HG03196 (cell line): ENCODE data around the gene RYR3.

Source experiments
- ATAC-seq: cut with Tn5 transposase; IDR thresholded peaks from one replicate; pipeline ENCODE4 v1.9.1; 2021; ENCODE audit not compliant: unreplicated experiment

RYR3 gene

DNA sequence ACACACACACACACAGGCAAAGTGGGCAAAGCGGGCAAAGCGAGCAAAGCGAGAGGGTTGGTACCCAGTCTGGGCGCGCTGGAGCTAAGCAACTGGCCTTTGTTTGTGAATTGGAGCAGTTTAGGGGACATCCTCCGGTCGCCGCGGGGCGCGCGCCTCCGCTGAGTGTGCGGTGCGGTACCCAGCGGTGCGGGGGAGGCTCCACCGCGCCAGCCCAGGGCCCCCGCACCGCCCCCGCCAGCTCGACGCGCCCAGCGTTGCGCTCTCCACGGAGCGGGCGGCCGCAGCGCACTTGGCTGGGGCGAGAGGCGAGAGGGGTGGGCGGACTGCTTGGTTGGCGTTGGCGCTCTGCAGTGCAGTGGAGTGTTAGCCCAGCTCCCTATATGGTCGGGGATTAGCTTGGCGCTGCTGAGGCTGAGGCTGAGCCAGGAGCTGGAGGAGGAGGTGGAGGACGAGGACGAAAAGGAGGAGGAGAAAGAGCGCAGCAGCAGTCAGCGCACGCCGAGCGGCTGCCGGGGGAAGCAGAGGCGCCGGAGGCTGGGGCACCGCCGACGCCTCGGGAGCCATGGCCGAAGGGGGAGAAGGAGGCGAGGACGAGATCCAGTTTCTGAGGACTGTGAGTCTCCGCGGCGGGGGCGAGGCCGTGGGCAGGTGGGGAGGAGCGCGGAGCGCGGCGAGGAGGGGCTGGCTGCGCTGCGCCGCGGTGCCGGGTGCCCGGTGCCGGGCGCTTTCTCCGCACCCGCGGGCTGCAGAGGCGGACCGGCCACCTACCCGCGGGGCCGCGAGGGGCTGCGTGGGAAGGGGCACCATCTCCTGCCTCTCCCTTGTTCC is at the start of gene RYR3:
Gene RYR3 (plus strand): TSS at position 487 of the 831 bp plus-strand sequence. CDS start 79 bp downstream, at position 566.
- no peak for ATAC-seq

DNA sequence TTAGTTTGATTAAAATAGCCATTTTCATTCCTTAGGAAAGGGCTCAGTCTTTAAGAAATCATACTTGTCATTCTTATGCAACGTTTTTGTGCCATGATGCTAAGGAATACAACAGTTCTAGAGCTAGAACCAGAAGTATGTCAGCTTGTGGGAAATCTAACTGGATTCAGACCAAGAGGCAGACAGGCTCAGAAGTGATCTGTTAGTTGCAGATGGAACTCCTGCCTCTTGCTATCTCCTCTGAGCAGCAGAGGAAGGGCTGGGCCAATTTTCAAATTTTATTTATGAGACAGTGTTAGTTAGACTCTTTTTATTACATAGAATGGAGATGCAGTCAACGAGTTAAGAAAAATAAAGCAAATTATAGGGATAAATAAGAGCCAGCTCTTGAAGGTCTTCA is 48.5 kb upstream of the RYR3 start:
- no peak for ATAC-seq

DNA sequence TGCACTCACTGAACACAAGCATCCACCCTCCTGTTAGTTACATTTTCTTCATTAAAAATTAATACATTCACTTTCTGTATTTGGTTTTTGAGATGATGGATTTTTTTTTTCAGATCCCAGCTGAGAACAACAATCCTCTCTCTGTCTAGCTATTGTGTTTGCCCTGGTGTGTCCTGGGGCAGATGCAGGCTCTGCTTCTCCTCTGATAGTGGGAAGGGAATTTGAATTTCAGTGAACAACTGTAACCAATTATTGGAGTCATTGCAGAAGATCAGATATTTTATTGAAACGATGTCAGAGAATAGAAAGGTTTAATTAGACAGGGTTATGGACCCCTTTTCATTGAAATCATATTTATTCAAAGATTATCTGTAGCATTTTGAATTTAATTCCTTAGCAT is 33.1 kb upstream of the RYR3 start:
- ATAC-seq: no peak

DNA sequence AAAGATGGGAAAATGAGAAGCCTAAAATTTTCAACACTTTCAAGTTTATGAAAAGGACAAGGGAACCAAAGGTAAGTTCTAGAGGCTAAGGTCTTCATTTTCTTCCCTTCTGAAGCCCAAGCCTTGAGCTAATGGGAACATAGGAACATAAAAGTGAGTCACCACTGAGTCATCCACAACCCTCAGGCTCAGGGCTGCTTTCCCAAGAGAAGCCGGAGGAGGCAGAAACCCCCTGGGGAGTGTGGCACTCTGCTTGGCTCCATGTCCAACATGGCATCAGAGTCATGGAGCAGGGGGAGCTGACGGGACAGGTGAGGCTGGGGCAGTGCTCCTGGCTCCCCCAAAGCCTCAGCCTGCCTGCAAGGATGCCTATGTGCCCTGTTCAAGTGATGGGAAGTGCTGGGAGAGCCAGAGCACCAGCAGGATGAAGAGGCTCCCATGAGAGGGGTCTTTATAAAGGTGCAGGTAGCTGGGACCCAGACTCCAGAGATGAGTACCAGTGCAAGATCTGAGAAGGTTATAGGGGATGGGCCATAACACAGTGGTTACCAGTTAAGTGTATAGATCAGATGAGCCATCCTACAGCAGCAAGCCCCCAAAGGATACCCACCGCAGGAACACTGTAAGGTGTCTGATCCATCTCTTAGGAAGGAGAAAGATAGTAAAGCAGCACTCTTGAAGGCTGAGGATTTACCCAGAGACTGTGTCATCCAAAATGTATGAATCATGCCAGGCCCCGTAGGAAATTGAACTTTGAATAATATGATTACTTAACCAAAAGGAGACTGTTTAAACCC is 31.8 kb upstream of the RYR3 start:
- no peak for ATAC-seq

DNA sequence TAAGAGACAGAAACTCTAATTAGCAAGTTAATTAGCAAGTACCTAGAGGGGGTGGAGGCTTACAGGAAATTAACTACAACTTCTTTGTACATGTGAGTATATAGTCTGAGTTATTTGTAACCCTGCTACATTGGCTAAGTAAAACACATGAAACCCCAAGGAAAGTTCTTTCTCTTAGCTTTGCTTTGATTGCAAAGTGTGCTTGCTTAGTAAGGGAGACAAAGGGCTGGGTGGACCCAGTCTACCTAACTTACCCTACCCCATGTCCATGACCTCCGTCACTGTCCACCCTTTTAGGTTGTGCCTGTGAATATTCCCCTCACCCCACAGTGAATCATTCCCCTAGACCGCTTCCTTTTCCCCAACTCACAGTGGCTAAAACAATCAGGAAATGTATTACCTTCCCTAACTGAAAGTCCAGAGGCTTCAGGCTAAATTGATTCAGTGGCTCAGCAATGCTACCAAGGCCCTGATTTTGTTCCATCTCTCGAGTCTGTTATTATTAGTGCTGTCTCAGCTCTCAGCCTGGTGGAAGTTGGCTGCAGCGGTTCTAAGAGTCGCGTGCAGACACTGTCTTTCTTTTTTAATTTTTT is 31.1 kb upstream of the RYR3 start:
- no peak for ATAC-seq

DNA sequence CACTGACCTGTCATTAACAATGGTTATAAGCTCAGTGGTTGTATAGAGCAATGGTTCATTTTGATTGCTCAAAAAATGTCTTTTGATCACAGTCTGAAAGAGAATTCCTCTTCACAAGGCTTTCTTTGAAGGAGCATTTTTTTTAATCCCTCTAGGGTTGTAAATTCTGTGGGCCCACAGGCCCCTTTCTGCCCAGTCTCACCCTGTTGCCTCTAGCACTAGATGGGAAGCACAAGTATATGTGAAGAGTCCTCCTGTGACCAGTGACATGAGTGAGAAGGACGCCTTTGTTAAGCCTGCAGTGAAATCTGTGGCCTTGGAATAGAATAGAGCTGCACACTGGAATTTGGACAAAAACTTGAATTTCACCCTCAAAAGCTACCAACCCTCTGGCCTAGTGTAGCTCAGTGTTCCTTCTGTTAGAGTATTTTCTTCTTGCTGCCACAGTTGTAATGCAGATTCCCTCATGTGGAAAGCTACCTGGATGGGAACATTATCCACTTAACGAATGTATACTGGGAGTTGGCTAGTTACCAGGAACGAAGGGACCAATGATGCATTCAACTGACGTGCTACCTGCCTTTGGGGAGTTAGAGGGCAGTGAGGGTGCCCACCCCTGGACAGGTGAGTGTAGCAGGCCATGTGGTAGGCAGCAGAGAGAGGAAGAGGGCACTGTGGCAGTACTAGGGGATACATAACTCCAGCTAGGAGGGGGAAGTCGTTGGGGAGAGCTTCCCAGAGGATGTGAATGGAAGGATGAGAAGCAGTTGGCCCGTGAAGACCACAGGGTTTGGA is 28.3 kb upstream of the RYR3 start:
- ATAC-seq: no peak

DNA sequence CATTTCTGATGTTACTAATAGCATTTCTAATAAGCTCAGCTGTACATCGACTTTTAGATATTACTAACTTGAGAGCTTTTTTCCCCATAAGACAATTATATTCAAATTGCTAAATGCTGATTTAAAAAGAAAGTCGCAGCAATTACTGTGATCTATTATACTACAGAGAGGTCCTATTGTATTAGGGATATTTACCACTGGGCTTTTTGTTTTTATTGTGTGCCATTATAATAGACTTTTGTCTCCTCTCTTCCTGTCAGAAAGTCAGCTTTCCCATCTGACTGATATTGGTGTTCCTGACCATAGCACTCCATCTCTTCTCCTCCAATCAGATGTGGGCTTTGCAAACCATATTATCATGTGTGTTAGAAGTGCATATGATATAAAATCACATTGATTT is 27.2 kb upstream of the RYR3 start:
- ATAC-seq: no peak

DNA sequence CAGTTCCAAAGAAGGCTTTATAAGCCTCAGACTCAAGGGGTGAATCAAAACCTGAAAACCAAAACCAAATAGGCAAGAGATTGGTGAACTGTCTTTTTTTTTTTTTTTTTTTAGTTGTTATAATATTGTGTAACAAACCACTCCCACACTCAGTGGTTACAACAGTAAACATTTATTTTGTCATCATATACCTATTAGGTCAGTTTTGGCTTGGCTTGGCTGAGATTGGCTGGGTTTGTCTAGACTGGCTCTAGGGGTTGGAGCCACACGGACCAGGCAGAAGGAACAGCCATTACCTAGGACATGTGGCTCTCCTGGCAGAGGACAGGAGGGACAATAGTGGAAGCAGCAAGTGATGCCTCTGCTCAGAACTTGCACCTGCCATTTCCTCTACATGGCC is 26.4 kb upstream of the RYR3 start:
- no peak for ATAC-seq

DNA sequence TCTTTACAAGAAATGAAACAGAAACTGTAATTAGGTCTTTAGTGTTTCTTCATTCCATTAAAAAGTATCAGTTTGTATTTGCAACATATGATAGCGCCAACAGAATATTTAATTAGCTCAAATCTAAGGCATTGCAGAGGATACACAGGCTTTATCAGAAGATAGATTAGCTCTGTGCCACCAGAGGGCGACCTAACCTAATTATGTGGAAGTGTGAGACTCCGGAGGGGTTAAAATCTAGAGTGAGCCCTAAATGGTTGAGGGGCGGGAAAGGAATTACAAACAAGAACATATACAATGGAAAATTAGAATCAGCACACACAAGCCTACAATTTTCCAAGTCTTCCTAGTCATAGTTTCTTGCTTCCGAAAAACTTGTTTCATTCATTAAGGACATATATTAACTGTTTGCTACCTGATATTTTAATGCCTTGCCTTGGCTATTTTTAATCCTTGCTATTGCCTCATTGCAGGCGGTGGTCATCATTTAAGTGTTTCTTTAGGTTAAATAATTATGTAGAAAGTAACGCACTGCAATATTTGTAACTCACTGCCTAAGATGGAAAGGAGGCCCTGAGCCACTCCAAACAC is 18.0 kb upstream of the RYR3 start:
- ATAC-seq: no peak

DNA sequence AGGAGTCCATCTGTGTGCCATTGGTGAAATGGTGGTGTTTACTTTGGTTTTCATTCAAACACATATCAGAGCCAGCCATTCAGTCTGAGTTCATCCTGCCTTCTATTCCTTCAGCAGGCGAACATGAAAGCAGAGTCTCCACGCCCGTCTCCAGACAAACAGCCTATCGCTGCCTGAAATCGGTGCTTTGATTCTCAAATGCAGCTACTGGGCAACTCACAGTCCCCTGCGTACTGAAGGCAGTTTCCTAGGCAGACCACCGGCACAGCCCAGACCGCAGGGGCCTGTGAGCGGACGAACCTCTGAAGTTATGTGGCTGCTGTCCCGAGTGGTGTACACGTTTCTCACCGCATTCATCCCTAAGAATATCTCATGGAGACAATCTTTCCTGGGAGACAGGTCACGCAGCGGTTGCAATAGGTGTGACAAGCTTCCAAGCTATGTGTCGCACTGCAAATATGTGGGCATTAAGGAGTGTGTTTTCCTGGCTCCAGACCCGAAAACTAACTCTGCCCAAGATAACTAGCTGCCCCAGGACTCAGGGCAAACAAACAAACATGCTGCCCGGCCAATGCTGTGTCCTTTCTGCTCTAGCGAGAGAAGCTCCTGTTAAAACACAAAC is 16.9 kb upstream of the RYR3 start:
- ATAC-seq: no peak

DNA sequence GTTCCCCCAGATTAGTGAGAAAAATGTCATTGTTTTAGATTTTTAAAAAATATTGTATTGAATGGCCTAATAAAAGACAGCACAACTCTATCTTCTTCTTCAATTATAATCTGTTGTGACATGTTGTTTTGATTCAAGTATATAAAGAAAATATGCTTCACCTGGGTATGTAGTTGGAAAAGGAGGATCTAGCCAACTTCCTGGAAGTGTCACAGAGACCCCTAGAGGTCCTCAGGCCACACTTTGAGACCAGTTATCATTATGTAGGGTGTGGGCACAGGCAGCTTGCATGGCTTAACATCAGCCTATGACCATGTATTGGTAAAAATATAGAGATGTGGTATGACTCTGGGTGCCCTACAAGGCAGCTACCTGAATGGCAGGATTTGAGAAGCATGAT is 14.7 kb upstream of the RYR3 start:
- no peak for ATAC-seq

DNA sequence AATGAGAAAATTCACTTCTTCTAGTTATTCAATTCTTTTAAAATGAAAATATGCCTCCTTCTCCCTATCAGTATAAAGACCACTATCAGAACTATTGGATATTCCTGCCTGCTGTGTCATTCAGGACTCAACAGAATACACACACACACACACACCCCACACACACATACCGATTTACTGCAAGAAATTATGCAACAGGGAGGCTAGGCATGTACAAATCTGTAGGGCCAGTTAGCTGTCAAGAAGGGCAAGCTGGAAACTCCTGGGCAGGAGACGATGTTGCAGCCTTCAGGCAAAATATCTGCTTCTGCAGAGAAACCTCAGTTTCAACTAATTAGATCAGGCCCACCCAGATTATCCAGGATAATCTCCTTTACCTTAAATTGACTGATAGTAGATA is 13.9 kb upstream of the RYR3 start:
- no peak for ATAC-seq

DNA sequence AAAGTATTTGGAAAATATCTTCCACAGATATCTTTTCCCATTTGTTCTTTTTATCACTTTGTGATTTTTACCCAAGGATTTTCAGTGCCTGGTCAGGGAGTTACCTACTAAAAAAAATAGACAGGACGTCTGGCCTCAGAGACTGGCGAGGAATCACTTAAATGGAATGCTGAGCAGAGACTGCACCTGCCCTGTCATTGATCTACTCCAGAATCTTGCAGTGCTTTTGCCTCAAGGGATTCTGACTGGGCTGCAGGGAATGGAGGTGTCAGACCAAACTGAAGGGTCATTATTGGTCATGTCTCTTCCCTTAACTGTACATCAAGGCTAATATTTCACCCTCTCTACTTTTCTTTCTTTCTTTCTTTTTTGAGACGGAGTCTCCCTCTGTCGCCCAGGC is 12.1 kb upstream of the RYR3 start:
- no peak for ATAC-seq

DNA sequence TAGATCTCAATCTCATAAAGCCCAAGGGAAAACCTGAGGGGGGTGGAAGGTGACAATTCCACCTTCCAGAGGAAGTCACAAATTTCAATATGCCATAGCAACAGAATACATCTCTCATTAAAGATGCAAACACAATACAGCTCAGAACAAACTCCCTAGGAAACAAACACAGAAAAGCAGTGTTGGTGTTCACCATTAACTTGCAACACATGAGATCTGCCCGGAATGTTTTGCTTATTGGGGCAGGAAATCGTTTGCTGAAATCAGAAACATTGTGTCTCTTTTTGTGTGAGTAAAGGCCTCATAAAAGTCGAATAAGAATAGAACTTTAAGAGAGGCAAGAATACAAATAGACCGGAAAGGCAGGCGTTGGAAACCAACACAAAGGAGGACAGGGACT is 5.8 kb upstream of the RYR3 start:
- ATAC-seq: no peak

DNA sequence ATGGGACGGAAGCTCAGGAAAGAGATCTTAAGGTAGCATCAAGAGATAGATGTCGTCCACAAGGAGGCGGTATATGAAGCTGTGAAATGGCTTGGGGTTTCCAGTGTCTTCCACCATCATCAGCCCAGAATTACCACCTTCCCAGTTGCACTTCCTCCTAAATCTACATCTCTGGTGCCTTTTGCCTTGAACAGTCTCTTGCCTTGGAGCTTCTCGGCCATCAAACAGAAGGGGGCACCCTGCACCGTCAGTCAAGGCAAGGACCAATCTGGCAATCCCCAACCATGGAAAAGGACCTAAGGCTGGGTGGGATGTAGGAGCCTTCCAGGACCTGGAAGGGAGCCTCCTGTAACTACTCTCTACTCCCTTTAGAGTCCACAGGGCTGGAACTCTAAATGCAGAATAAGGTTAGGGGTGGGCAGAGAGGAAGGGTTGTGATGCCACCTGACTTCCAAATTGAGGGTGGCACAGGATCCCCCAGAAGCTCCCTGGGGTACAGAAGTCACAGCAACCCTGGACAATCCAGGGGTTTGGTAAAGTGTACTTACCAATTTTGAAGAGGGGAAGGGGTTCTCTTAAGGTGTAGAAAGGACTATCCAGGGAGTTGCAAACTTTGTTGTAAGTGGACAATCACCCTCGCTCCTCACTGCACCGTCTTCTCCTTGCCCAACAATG is 1.0 kb upstream of the RYR3 start:
- ATAC-seq: no peak

DNA sequence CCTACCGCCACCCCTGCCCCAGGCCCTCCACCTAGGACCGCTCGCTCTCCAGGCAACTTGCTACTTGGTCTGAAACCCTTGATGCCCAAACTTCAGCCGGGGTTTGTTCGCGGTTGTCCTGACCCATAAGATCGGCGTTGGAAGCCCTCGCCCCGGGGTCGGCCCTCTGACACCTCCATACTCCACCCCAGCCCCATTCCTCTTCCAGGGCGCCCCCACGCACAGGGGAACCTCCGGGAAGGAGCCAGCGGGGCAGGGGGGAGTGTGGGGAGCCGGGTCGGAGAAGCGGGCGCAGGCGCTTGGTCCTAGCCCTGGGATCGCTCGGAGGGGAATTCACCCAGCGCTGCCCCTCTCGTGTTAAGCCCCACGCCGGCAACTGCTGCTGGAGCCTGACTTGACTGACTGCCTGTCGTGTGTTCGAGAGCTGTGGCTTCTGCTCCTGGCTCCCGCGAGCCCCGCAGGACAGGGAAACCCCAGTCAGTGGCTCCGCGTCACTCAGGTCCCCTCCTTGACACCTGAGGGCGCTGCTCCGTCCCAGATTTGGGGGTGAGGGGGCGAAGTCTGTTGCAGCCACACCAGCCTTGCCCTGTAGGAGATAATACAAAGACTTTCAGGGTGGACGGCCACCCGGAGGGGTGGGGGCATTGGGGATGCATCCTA is 675 bp downstream of the RYR3 start:
- no peak for ATAC-seq

DNA sequence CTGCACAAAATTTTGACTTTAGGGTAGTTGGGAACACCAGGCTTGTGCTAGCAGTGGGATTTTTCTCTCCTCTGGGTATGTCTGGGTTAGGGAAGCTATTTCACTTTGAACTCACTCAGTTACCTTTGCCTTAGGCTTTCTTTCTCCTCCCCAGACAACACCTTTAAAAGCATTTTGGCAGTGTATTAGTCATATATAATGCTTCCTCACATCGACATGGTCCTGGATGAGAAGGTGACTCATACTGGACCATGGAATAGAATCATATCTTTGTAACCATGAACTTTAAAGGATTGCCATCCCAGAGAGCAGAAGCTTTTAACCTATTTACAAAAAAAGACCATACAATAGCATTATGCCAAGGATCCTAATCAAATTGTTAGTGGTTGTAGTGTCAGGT is 2.7 kb downstream of the RYR3 start:
- no peak for ATAC-seq

DNA sequence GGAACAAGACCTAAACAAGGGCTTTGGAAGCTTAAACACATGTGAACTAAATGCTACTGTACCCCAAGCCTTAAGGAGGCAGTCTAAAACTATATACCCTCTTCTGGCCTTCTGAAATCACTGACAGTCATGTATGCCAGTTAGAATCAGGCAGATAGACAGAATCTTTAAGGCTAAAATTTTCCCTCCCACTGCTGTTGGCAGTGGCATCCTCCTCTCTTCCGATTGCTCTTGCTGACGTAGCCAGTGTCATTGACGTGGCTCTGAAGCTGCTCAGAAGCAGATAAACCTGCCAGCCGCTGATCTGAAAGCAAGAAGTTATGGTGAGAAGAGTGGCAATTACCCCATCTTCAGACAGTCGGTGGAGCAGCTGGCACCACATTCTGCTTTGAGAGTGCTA is 3.3 kb downstream of the RYR3 start:
- ATAC-seq: no peak

DNA sequence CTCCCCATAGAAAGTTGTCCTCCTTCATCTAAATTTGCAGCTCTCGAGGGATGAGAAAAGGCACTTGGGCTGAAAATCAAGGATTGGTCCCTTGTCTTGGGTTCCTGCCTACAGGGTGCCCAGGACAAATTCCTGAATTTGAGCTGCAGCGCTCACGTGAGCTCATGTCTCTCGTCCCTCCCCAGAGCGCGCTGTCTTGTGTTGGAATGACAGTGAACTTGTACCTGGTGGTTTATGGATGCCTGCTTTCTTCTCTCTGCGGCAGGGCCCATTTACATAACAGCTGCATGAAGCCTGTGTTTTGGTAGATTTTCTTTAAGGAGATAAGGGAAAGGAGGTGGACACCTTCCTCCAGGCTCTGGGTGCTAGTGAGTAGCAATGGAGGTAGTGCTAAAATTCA is 4.3 kb downstream of the RYR3 start:
- ATAC-seq: no peak
